GM19351 (cell line): Measurements from ENCODE around the gene SLC7A11.
"Not testable (repeated sequence)": the region's sequence is repeated elsewhere in the genome, so short reads cannot be mapped to it uniquely, and the experiment has no call there.

Source experiments
- ATAC-seq: cut with Tn5 transposase; IDR thresholded peaks from one replicate; pipeline ENCODE4 v1.9.1; 2021; ENCODE audit warnings: mild to moderate bottlenecking, moderate library complexity; ENCODE audit not compliant: unreplicated experiment

The SLC7A11 gene

GRCh38 chr4:138243369-138243768 is 1.2 kb upstream of the SLC7A11 start:
- no peak for ATAC-seq

GRCh38 chr4:138242834-138243156 is 646 bp upstream of the SLC7A11 start:
- ATAC-seq: no peak

DNA sequence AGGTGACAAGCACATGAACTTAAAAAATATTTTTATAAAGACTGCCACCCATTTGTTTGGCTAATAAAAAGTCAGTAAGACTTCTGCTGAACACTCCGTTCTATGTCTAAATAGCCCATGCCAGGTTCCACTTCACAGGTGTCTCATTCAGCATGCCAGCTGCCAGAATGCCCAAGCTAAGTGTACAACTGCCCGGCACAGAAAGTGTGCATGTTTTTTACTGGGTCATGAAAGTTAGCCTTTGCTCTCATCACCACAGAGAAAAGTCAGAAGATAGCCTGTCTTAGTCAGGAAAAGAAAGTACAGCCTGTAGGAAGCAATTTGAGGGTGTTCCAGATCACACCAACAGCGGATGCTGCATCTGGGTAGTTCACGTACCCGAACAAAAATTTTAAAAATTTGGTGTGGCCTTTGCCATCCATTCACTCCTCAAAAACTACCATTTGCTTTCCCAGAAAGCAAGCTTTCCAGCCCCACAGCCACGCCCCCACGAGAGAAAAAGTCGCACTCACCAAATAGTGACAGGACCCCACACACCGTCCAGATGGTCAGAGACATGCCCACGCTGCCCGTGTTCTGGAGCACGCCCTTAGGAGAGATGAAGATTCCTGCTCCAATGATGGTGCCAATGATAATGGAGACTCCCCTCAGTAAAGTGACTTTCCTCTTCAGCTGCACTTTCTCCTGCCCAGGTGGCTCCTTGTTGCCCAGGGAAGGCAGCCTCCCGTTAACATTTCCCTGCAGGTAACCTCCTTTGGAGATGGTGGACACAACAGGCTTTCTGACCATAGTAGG is 671 bp downstream of the SLC7A11 start:
- peak; percentile 2 for ATAC-seq

- ATAC-seq: no peak
Observed at GRCh38 chr4:138239491-138239890, 2.7 kb downstream of the SLC7A11 start.

DNA sequence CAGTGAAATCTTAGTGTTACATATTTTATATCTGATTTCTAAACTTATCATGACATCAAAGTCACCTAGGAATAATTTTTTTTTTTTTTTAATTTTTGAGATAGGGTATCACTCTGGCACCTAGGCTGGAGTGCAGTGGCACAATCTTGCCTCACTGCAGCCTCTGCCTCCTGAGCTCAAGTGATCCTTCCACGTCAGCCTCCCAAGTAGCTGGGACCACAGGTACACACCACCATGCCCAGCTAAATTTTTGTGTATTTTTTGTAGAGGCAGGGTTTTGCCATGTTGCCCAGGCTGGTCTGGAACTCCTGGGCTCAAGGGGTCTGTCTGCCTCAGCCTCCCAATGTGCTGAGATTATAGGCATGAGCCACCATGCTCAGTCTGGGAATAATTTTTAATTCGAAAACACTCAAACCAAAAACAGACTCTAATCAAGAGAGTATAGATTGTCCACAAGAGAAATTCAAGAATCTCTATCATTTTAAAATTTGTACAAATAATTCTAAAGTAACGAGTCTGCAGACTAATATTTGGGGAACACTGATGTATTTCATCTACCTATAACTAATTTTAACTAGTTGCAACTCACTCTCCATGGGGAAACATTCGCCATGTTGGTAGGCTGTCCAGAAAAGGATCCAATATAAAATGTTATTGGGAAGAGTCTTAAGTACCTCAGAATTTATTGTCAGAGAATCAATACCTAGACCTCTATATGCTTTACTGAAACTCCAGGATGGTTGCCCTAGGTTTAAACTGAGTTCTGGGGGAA is 3.4 kb downstream of the SLC7A11 start:
- ATAC-seq: no peak

GRCh38 chr4:138237132-138237531 is 5.0 kb downstream of the SLC7A11 start:
- ATAC-seq: not testable (repeated sequence)

DNA sequence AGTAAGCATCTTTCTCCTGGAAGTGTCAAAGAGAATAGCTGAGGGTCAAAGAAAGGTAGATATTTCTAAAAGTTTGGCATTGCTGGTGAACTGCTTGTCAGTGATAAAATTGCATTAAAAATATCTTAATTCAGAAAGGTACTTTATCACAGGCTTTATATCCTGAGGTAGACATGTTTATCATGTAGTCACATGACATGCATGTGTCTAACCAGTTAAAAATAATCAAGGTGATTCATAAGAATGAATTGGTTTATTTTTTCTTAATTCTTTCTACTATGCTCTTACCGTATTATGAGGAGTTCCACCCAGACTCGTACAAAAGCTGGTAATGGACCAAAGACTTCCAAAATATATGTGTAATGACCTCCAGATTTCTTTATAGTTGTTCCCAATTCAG is 6.1 kb downstream of the SLC7A11 start:
- ATAC-seq: no peak

DNA sequence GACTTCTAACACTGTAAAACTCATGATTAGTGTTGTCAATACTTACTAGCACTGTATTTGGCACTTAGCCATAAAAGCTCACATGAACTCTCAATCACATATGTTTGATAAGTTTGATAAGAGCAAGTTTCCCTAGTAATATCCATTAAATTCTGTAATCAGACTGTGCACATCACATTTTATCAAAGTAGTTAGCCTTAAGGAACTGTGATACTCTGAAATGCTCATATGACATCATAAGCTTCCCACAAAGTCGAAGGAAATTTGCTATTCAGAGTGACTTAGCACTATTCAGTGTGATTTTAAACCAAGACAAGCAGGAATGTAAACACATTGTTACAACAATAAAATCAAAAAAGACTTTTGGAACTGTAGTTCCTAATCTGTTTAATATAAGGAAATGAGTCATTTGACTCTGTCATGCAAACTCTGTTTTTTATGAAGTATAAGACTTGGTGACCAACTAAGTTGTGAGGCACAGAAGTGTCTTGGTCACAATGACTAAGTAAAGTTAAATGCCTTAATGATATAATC is 6.7 kb downstream of the SLC7A11 start:
- ATAC-seq: peak; percentile 70

DNA sequence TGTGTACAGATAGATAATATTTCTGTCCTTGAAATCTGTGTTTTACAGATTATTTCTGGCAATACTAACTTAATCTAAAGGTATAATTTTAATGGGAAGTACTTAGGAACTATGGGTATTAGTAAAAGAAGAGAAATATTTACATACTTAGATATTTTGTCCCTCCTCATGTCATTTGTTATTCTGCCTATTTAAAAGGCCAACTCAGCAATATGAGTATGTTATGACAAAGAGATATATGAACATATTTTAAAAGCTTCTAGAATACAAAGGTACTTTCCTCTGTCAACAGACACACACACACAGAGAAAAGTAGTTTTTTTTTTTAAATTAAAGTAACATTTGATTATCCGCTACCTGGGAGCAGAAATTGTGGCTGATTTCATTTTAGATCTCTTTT is 7.9 kb downstream of the SLC7A11 start:
- no peak for ATAC-seq

DNA sequence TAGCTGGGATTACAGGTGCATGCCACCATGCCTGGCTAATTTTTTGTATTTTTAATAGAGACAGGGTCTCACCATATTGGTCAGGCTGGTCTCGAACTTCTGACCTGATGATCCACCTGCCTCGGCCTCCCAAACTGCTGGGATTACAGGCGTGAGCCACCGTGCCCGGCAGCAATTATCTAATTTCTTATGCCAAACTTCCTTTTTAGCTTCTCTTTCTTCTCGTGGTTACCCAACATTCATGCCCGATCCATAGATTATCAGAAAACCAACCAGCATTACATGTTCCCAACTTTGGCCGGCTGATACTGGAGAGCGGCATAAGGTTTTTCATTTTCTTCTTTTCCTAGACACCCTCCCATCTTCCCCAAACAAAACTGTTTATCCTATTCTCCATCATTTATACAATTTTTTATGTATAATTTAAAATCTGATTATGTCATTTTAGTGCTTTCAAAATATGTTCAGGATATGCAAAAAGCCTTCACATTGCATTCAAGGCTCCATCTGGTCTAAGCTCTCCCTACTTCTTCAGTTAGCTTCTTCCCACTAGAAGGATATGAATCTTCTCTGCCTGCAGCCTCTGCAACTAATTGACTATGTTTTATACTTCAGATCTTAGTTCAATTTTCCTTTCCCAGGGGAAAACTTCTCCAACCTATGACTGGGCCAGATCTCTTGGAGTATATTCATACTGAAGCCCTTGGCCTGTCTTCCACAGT is 8.7 kb downstream of the SLC7A11 start:
- ATAC-seq: no peak

DNA sequence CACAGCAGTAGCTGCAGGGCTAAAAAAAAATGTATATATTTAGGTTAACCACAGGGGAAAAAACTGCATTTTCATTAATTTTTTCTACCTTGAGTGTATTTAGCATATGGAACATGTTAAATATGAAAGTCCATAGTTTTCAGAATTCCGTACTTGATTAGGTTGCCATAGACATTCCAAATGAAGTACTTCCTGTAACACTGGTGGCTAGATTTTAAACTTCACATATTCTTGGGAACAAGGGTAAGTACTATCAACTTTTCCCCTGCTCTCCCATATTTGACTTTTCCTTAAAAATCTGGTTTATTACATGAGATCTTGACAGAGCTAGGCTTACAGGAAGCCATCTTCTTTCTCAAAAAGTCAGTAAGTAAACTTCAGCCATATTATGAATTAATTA is 9.8 kb downstream of the SLC7A11 start:
- no peak for ATAC-seq

- ATAC-seq: no peak
Observed at GRCh38 chr4:138230048-138230447, 12.1 kb downstream of the SLC7A11 start.

DNA sequence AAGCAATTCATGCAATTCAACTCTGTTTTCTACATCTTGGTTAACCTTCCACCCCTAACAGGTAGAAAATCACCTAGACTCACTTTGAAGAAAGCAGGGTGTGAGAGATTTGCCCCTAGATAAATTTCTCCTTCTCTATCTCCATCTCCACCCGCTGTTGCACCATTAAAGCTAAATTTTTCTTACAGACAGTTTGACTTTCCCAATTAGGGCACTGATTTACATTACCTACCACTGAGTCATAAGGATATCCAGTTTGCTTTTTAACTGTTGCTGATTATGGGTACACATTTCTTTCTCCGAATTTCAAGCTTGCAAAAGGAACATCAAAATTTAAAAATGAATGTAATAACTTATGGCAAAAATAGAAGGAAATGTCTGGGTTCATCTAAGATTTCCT is 13.0 kb downstream of the SLC7A11 start:
- ATAC-seq: no peak

GRCh38 chr4:138226351-138226750 is 15.8 kb downstream of the SLC7A11 start:
- ATAC-seq: no peak

DNA sequence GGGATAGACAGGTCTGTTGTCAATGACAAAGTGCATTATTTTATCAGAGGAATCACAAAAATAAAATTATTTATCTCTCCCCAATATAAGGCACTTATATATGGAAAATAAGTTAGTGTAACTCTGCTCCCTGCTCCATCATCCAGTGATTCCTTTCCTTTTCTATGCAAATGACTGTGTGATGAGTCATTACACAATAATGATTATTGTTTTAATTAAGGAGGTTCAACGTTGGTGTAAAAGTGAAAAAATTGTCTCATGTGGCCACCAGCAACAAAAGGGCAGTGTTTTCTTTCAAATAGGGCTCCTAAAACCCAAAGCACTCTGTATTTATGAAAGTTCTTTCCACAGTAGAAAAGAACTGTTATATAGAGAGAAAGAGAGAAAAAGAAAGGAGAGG is 16.7 kb downstream of the SLC7A11 start:
- no peak for ATAC-seq

DNA sequence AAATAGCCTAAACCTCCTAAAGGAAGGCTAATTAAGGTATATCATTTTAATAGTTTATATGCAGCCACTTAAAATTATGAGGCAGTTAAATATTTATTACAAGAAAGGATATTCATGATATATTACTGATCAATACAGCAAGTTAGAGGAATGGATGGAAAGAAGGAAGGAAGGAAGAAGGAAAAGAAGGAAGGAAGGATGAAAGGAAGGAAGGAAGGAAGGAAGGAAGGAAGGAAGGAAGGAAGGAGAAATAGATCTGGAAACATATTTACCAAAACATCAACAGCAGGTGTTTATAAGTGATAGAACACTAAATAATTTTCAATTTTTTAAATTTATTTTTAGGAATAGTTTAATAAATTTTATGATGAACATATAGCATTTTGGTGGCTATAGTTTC is 17.5 kb downstream of the SLC7A11 start:
- no peak for ATAC-seq

DNA sequence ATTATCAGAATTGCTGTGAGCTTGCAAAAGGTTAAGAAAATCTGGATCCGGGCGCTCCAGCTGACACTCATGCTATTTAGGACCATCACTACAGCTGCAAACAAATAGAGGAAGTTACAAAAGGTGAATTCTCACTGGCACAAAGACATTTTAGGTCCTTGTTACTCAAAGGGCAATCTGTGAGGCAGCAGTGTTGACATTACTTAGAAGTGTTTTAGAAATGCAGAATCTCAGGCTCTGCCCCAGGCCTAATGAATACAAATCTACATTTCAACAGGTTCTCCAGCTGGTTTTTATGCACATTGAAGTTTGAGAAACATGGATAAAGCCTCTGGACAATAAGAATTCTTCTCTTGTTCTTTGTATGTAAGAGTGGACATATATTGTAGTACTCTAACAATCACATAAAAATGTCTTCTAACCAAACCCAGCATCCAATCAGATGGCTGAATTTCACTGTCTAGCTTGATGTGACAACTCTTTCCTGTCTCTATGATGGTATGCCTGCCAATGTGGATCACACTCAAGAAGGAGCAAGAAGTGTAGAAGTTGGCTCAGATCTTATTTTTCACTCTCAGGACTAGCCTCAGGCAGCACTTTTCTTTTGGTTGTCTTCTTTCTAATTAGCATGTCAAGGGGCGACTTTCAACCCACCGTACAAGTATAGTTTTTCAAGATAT is 18.8 kb downstream of the SLC7A11 start:
- peak; percentile 60 for ATAC-seq

GRCh38 chr4:138222046-138222445 is 20.1 kb downstream of the SLC7A11 start:
- no peak for ATAC-seq

- ATAC-seq: no peak
Observed at GRCh38 chr4:138218976-138219375, 23.2 kb downstream of the SLC7A11 start.

- ATAC-seq: no peak
Observed at GRCh38 chr4:138217567-138217966, 24.6 kb downstream of the SLC7A11 start.

DNA sequence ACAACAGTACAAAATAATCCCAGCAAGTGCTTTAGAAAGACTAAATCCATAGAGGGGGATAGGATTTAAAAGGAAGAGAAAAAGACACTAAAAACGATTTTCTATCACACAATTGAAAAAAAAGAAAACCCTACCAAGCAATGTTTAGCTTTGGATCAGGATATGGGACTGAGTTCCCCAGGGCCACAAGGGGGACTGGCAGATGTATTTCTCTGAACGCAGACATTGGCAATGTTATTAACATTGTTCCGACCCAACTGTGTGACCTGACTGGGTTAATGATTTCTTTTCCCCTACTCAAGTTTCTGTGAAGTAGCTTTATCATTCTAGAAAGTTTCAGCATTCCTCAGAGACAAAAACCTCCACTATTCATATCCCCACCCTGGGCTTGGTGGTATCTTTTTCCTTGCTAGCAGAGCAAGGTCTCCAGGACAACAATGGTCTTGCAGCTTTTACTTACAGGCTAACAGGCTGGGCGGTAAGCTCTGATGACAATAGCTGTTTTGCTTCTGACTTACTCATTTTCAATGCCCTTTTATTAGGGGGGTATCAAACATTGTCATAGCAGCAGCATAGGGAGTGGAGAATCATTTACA is 25.8 kb downstream of the SLC7A11 start:
- ATAC-seq: no peak
